NCI-H2227 (cell line): ENCODE results near the gene CGB7.
"Not testable (repeated sequence)": the region's sequence is repeated elsewhere in the genome, so short reads cannot be mapped to it uniquely, and the experiment has no call there.

Source experiments
- DNase-seq: peaks from one replicate; lab custom pipeline; 2025; ENCODE audit not compliant: unreplicated experiment; lab: John Stamatoyannopoulos, UW

The CGB7 gene

GRCh38 chr19:49073514-49074378, 16.2 kb upstream of the CGB7 start:
- DNase-seq = no peak

- peak; percentile 53 for DNase-seq
These were observed 14.5 kb upstream of the CGB7 start for GRCh38 chr19:49071860-49072547.

- no peak for DNase-seq
These were observed 12.9 kb upstream of the CGB7 start for GRCh38 chr19:49070416-49070815.

GRCh38 chr19:49069026-49069425, 11.5 kb upstream of the CGB7 start:
- DNase-seq = no peak

GRCh38 chr19:49067554-49067953, 10.0 kb upstream of the CGB7 start:
- DNase-seq = no peak

GRCh38 chr19:49065905-49066512, 8.5 kb upstream of the CGB7 start:
- DNase-seq = no peak

GRCh38 chr19:49064768-49065611, 7.4 kb upstream of the CGB7 start, which contains the start of gene NTF4:
Gene NTF4 (minus strand): TSS chr19:49064818. CDS start chr19:49061997, 2,821 bp downstream.
- DNase-seq = peak; percentile 64

GRCh38 chr19:49064029-49064629, 6.6 kb upstream of the CGB7 start:
- no peak for DNase-seq

GRCh38 chr19:49061445-49061844, 3.9 kb upstream of the CGB7 start:
- no peak for DNase-seq

- DNase-seq = no peak
These were observed 3.5 kb upstream of the CGB7 start for GRCh38 chr19:49061000-49061399.

GRCh38 chr19:49059053-49059452, 1.5 kb upstream of the CGB7 start:
- DNase-seq = no peak

- peak; percentile 10 for DNase-seq
These were observed 1.0 kb upstream of the CGB7 start for GRCh38 chr19:49058562-49058961.

- DNase-seq = not testable (repeated sequence)
These were observed 500 bp downstream of the CGB7 start for GRCh38 chr19:49056902-49057596.

- peak; percentile 59 for DNase-seq
These were observed 1.2 kb downstream of the CGB7 start for GRCh38 chr19:49056101-49056901.

GRCh38 chr19:49050376-49051033, 7.0 kb downstream of the CGB7 start:
- DNase-seq = not testable (repeated sequence)

GRCh38 chr19:49049834-49050233, 7.7 kb downstream of the CGB7 start:
- DNase-seq = not testable (repeated sequence)

- DNase-seq = not testable (repeated sequence)
These were observed 8.5 kb downstream of the CGB7 start, which contains the start of gene CGB8 for GRCh38 chr19:49049011-49049410. Gene CGB8 (minus strand): TSS chr19:49049111. CDS start chr19:49048739, 372 bp downstream.

GRCh38 chr19:49043548-49043947, 14.0 kb downstream of the CGB7 start, which contains the start of gene CGB5:
Gene CGB5 (plus strand): TSS chr19:49043848. CDS start chr19:49044210, 362 bp downstream.
- not testable (repeated sequence) for DNase-seq
